WI38 (cell line): Measurements from ENCODE around the gene POLR3GL.

Source experiments
- H3K4me3 ChIP-seq: 2 replicates; pipeline ENCODE4 v1.5.1; 2011; ENCODE audit warnings: low read depth, mild to moderate bottlenecking, control low read depth, low read length
- TF ChIP-seq, protein P1 (sequence below): IDR thresholded peaks from 2 replicates; pipeline ENCODE4 v1.5.1; 2012; ENCODE audit warnings: low read depth, mild to moderate bottlenecking, control low read depth, low read length

The POLR3GL gene

DNA sequence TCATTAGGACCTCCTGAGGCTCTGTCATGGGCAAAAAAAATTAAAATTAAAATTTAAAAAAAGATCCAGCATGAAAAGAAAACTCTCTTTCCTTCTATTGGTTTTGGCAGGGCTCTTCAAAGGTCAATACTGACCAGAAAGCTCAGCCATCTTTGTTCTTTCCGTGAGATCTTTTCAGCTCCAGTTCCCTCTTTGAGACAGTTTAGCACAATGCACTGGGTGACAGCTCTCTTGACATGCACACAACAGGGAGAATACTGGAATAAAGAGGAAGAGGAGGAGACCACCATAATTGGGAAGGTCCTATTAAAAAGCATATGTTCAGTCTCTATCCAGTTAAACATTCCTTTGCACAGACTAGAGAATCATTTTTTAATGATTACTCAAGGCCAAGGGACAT, 13.0 kb upstream of the POLR3GL start:
- TF ChIP-seq, protein P1, sequence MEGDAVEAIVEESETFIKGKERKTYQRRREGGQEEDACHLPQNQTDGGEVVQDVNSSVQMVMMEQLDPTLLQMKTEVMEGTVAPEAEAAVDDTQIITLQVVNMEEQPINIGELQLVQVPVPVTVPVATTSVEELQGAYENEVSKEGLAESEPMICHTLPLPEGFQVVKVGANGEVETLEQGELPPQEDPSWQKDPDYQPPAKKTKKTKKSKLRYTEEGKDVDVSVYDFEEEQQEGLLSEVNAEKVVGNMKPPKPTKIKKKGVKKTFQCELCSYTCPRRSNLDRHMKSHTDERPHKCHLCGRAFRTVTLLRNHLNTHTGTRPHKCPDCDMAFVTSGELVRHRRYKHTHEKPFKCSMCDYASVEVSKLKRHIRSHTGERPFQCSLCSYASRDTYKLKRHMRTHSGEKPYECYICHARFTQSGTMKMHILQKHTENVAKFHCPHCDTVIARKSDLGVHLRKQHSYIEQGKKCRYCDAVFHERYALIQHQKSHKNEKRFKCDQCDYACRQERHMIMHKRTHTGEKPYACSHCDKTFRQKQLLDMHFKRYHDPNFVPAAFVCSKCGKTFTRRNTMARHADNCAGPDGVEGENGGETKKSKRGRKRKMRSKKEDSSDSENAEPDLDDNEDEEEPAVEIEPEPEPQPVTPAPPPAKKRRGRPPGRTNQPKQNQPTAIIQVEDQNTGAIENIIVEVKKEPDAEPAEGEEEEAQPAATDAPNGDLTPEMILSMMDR = no peak
- no peak overlapping the region for H3K4me3 ChIP-seq

- TF ChIP-seq, protein P1 = no peak
- no peak overlapping the region for H3K4me3 ChIP-seq
Observed at GRCh38 chr1:145952903-145953302, 11.6 kb upstream of the POLR3GL start.

DNA sequence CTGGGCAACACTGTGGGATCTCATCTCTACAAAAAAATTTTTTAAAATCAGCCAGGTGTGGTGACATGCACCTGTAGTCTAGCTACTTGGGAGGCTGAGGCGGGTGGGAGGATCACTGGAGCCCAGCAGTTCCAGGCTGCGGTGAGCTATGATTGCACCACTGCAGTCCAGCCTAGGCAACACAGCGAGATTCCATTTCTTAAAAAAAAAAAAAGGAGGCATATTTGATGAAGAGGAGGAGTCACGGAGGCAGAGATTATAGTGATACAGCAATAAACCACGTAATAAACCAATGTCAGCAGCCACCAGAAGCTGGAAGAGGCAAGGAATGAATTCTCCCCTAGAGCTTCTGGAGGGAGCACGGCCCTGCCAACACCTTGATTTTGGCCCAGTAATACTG, 10.6 kb upstream of the POLR3GL start:
- TF ChIP-seq, protein P1 = no peak
- H3K4me3 ChIP-seq = no peak overlapping the region

DNA sequence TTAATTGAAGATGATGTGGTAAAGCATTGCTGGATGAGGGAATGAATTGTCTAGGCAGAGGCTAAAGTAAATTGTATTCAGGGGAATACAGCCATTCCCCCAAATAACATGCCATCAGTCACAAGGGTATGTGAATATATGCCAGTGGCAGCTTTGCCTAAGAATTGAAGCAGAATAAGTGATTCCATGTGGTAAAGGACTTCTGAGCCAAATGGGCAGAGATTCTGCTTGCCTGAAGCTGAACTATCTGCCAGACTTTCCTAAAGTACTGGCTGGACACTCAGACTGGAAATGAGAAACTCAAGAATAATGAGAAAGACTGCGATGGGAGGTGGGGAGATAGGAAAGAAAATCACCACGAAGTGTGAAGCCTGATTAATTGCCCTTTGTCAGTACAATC, 9.1 kb upstream of the POLR3GL start:
- H3K4me3 ChIP-seq = peak overlapping the region; percentile 80
- TF ChIP-seq, protein P1 = no peak

DNA sequence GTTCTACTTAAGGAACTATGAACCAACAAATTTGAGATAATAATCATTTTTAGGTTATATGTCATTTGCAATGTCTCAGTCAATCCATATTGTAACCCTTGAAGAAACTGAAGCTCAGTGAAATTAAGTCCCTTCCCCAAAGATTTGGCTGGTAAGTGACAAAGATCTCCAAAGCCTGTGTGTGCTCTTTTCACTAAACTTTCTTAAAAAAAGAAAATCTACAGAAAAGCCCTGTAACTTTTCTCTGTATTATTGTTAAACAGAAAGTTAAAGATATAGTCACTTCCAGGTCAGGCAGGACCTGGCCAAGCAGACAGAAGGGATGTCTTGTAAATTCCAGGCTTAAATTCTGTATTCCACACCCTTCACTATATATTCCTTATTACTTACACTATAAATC, 8.1 kb upstream of the POLR3GL start:
- H3K4me3 ChIP-seq = peak overlapping the region; percentile 80
- TF ChIP-seq, protein P1 = no peak

GRCh38 chr1:145956781-145957442, 7.6 kb upstream of the POLR3GL start:
- H3K4me3 ChIP-seq = peak overlapping the region; percentile 80
- TF ChIP-seq, protein P1 = no peak

GRCh38 chr1:145957443-145958319, 6.8 kb upstream of the POLR3GL start, which contains the start of gene LIX1L:
LIX1L (minus strand) TSS chr1:145958017; CDS start chr1:145957927, 90 bp downstream.
- peak within 1 kb of the TSS; percentile 80 for H3K4me3 ChIP-seq
- TF ChIP-seq, protein P1 = no peak
